HG02970 (cell line): ENCODE measurements around the gene GREB1L.
"Not testable (repeated sequence)": the region's sequence is repeated elsewhere in the genome, so short reads cannot be mapped to it uniquely, and the experiment has no call there.

Experiments
- ATAC-seq: cut with Tn5 transposase; IDR thresholded peaks from one replicate; pipeline ENCODE4 v1.9.1; 2021; ENCODE audit warnings: mild to moderate bottlenecking, moderate library complexity, moderate number of reproducible peaks; ENCODE audit not compliant: unreplicated experiment, low FRiP score

GREB1L gene

GRCh38 chr18:21242141-21242779 is at the start of gene GREB1L:
GREB1L (plus strand) TSS chr18:21242232; CDS start chr18:21383519, 141,287 bp downstream.
- no peak for ATAC-seq

- no peak for ATAC-seq
These were observed 49.8 kb upstream of the GREB1L start for GRCh38 chr18:21192308-21192624.

GRCh38 chr18:21194871-21195771 is 46.9 kb upstream of the GREB1L start:
- ATAC-seq = no peak

- no peak for ATAC-seq
These were observed 45.6 kb upstream of the GREB1L start for GRCh38 chr18:21196426-21196825.

- no peak for ATAC-seq
These were observed 38.9 kb upstream of the GREB1L start for GRCh38 chr18:21203126-21203525.

GRCh38 chr18:21203542-21204241 is 38.3 kb upstream of the GREB1L start:
- ATAC-seq = no peak

- ATAC-seq = no peak
These were observed 36.3 kb upstream of the GREB1L start for GRCh38 chr18:21205695-21206094.

GRCh38 chr18:21210278-21210677 is 31.8 kb upstream of the GREB1L start:
- no peak for ATAC-seq

- no peak for ATAC-seq
These were observed 31.2 kb upstream of the GREB1L start for GRCh38 chr18:21210784-21211183.

GRCh38 chr18:21214409-21214808 is 27.6 kb upstream of the GREB1L start:
- not testable (repeated sequence) for ATAC-seq

GRCh38 chr18:21215490-21215889 is 26.5 kb upstream of the GREB1L start:
- ATAC-seq = no peak

GRCh38 chr18:21218862-21219261 is 23.2 kb upstream of the GREB1L start:
- no peak for ATAC-seq

- ATAC-seq = no peak
These were observed 11.6 kb upstream of the GREB1L start for GRCh38 chr18:21230436-21230835.

GRCh38 chr18:21241301-21242048 is 557 bp upstream of the GREB1L start:
- ATAC-seq = no peak

GRCh38 chr18:21242780-21243401 is 859 bp downstream of the GREB1L start:
- ATAC-seq = no peak

GRCh38 chr18:21254576-21254975 is 12.5 kb downstream of the GREB1L start:
- no peak for ATAC-seq

GRCh38 chr18:21255211-21255610 is 13.2 kb downstream of the GREB1L start:
- no peak for ATAC-seq

GRCh38 chr18:21257386-21257785 is 15.4 kb downstream of the GREB1L start:
- ATAC-seq = no peak

- no peak for ATAC-seq
These were observed 18.6 kb downstream of the GREB1L start for GRCh38 chr18:21260621-21261020.

GRCh38 chr18:21261352-21261751 is 19.3 kb downstream of the GREB1L start:
- no peak for ATAC-seq
